GM21529 (cell line): ENCODE data around the gene AKAP4.

Experiments used
- ATAC-seq: cut with Tn5 transposase; IDR thresholded peaks from one replicate; pipeline ENCODE4 v1.9.1; 2021; ENCODE audit not compliant: unreplicated experiment

The AKAP4 gene, protein sequence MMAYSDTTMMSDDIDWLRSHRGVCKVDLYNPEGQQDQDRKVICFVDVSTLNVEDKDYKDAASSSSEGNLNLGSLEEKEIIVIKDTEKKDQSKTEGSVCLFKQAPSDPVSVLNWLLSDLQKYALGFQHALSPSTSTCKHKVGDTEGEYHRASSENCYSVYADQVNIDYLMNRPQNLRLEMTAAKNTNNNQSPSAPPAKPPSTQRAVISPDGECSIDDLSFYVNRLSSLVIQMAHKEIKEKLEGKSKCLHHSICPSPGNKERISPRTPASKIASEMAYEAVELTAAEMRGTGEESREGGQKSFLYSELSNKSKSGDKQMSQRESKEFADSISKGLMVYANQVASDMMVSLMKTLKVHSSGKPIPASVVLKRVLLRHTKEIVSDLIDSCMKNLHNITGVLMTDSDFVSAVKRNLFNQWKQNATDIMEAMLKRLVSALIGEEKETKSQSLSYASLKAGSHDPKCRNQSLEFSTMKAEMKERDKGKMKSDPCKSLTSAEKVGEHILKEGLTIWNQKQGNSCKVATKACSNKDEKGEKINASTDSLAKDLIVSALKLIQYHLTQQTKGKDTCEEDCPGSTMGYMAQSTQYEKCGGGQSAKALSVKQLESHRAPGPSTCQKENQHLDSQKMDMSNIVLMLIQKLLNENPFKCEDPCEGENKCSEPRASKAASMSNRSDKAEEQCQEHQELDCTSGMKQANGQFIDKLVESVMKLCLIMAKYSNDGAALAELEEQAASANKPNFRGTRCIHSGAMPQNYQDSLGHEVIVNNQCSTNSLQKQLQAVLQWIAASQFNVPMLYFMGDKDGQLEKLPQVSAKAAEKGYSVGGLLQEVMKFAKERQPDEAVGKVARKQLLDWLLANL

DNA sequence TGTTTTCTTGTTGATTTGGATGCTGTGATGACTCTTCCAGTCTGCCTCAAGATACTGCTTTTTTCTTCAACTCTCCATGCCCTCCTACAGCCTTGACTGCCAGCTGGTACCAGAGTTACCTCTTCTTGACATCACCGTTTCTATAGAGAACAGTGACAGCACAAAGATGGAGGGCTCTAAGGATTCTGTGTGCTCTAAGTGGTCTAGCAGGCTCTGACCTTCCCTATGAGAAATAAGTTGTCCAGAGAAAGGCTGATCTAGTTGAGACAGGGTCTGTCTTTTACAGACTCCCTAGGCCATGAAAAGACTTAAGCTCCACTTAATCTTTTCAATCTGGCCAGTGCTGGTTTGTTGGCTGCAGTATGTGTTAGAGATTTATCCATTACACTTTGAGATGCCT is at the start of gene AKAP4:
Gene AKAP4, minus strand, starts transcription at position 101 of the 400 bp plus-strand sequence. CDS start 118 bp downstream, outside the sequence.
- no peak for ATAC-seq

DNA sequence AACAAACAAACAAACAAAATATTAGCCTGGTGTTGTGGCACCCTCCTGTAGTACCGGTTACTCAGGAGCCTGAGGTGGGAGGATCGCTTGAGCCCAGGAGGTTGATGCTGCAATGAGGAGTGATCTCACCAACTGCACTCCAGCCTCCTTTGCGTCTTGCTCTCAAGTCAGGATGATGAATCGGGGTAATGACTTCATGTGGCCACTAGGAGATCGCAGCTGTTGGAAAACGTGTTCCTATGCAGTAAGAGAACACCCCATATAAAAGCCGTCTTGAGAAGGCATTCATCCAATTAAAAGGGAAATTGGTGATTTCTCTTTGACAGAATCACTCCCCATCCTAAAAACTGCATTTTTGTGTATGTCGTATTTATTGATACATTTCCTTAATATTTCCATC is 10.7 kb upstream of the AKAP4 start:
- ATAC-seq = peak; percentile 47

DNA sequence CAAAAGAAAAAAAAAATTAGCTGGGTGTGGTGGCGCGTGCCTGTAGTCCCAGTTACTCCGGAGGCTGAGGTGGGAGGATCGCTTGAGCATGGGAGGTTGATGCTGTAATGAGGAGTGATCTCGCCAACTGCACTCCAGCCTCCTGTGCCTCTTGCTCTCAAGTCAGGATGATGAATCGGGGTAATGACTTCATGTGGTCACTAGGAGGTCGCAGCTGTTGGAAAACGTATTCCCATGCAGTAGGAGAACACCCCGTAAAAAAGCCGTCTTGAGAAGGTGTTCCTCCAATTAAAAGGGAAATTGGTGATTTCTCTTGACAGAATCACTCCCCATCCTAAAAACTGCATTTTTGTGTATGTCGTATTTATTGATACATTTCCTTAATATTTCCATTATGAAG is 5.9 kb upstream of the AKAP4 start:
- ATAC-seq = no peak

DNA sequence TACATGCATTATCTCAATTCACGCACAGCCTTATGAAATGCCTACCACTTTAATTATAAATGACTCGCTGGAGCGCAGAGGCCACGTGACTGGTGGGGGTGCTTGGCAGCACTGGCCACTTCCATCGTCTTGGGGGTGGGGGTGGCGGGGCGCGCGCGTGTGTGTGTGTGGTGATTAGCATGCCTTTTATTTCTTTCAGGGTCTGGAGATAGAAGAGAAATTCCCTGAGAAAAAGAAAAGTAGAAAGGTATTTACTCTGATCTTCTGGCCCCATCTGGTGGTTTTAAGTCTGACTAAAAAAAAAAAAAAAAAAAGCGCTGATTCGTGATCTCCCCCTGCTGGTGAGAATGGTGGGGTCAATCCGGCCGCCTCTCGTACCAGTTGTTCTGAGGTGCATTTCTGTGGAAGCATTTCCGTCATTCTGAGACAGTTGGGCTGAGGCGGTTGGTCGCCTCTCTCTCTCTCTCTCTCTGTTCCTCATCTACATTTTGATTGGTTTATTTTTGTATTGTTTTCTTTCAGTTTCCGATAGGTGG is 3.6 kb upstream of the AKAP4 start, which contains the start of gene CCNB3:
Gene CCNB3, plus strand, starts transcription at position 402 of the 536 bp plus-strand sequence. CDS start 80,399 bp downstream, outside the sequence.
- peak; percentile 98 for ATAC-seq

DNA sequence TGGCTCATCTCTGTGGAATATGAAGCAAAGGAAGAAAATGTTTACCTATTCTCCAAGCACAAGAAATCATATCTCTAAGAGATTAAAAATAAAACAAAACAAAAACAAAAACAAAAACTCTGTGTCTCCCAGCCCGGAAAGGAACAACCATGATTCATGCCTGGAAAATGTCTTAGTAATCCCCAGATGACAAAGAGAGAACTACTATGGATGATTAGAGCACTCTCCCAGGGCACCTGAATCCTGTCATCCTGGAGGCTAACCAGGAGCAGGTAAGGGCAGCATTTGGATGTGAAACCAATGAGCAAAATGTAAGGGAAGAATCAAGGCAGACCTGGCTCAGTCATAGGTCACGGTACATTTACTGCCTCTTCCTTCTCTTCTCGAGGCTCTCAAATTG is 1.7 kb upstream of the AKAP4 start:
- ATAC-seq = no peak

DNA sequence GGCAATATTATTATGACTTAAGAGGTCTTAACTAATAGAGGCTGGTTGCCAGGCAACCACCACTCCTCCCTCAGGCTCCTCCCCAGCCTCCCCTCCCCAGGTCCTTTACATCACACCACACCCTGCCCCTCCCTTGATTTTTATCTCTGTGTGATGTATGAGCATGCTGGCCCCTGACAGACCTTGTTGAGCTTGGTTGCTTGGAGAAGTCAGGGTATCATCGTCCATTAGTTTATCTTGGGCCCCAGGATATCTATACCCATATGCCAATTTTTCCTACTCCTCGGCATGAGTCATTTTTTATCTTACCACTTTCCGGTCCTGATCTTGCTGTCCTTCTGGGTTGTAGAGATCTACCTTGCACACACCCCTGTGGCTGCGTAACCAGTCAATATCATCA is 2.5 kb downstream of the AKAP4 start:
- no peak for ATAC-seq

DNA sequence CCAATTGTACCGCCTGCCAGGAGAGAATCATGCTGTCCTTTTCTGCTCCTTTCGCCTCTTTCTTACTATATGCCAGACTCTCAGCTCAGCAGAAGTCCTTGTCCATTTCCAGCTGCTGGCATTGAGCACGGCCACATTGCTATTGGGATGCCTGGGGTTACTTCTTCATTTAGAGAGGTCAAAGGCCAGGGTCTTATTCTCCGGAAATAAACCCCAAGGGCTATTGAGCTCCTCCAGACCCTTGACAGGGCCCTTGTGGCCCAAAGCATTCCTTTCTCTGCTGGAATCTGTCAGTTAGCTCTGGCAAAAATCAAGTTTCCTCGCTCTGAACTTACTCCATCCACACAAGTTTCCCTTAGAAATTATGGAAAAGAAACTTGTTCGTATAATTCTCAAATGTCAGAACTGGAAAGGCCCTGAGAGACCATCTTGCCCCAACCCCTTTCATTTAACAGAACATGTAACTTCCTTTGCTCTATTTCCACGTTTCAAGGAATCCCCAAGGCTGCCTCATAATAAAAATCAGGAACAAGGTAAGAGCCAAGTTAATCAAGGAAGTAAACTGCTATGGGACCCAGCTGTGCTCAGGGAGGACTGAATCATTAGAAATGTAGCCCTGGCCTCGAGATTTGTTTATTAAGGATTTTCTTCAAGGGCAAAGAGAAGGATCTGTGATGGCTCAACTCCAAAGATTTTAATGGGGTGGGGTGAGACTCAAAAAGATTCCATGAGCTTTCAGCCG is 11.8 kb downstream of the AKAP4 start:
- no peak for ATAC-seq

DNA sequence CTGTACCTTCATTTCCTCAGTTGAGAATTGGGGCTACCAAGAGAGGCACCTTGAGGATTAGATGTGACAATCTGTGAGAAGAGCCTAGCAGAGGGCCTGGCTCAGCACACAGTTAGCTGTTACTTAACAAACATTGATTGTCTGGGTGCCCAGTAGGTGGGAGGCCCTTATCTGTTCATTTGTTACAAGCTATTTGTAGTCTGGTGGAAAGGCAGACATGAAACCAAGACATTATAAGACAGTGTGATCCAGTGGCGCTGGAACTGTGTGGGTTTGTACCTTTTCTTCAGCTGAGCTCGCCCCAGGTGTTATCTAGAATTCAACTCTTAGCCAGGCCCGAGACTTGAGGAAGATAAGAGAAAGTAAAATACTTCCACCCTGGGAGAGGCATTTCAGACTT is 16.9 kb downstream of the AKAP4 start:
- no peak for ATAC-seq

DNA sequence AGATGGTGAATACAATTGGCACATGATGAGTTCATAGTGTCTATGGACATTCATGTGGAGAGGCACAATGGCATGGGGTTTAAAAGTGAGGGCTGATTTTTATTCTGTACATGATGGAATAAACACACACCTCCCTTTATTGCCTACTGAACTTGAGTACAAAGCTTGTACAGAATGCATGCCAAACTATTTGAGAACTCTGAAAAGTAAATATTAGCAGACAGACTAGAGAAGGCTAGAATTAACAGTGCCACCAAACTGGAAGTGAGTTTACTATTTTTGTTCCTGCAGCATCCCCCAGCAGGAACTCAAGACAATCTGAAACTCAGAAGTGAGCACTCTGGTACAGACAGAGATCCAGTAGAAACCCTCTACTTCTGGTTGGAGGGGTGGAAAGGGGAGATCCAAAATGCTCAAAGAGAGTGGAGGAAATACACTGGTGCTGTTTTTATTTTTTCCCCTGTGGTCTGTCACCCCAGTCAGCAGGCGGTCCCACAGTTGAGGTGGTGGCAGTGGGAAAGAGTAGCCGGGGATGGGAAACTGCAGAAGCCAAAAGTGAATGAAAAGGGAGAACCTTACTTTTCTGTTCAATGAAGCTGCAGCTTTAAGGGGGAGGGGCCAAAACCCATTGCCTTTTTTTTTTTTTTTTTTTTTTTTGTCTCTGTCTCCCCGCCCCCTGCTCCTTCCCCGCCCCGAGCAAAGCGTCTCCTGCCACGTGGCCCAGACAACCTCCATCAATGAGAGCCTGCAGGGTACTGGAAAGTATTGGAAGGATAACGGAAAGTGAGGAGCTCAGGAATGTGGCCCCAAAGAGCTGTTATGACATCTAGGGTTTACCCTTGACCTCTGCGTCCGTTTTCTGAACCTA is 20.5 kb downstream of the AKAP4 start:
- no peak for ATAC-seq

DNA sequence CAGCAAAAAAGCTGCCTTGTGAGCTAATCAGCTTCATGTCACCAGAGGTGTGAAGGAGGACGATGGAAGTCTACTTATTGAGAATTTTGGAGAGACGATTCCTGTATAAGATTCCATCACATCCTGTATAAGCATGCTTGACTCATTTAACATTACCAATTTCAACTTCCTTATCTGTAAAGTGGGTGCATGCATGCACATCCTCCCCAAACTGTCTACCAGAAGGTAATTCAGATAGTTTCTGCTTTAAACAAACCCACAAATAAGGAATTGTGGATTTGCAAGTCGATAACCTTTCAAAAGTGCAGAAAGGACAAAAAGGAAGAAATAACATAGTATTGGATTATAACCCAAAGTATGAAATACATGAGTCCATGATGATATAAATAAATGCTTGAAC is 31.1 kb downstream of the AKAP4 start:
- no peak for ATAC-seq

DNA sequence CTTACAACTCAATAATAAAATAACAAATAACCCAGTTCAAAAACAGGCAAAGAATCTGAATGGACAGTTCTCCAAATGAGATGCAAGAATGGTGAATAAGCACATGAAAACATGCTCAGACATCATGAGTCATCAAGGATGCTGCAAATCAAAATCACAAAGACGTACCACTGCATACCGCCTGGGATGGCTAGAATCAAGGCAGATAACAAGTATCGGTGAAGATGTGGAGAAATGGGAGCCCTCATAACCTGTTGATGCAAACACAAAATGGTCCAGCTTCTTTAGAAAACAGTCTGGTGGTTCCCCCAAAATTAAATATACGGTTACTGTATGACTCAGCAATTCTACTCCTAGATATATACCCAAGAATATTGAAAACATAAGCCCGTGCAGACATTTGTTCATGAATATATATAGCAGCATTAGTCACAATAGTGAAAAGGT is 32.5 kb downstream of the AKAP4 start:
- ATAC-seq = peak; percentile 66

DNA sequence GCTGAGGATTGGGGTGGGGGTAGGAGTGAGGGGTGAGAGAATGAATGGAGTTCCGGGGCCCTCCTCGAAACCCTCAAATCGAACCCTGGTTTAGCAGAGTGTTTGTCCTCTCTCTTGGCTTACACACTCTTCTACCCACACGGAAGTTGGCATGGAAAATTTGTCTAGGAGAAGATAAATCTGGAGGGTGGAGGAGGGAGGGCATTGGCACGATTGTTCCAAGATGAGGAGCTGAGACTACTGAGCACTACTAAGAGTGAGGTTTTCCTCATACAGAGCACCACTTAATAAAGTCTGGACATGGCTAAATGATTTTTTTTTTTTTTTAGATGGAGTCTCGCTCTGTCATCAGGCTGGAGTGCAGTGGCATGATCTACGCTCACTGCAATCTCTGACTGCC is 33.4 kb downstream of the AKAP4 start:
- no peak for ATAC-seq

DNA sequence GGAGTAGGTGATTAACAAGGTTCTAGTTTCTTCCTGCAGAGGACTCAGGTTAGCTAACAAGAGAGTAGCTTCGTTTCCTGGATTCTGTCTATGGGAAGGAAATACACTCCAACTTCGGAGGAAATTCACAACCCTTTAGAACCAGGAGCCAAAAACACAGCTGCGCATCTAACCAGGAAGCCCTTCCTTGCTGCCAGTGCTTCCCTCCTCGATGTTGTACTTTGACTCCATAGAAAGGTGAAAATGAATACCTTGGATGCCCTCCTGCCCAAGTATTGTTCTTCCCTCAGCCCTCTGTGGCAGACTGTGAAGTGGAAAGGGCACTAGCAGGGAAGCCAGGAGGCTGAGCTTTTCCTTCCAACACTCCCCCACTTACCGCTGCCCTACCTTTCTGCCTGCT is 35.1 kb downstream of the AKAP4 start:
- no peak for ATAC-seq

DNA sequence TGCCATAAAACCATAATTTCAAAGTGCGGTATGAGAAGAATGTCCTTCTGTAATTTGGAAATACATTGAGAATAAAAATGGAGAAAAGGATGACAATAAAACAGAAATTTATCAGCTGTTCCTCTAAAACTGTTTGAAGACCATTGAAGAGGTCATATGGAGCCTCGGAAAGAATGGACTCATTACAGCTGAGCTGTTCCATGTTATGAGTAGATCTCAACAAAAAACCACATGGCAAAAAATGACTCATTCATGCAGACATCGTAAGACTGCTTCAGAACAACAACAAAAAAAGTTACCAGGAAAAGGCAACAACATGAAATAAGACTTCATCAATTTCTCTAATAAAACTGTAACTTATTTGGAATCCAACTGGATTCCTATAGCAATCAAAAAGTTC is 39.7 kb downstream of the AKAP4 start:
- no peak for ATAC-seq

DNA sequence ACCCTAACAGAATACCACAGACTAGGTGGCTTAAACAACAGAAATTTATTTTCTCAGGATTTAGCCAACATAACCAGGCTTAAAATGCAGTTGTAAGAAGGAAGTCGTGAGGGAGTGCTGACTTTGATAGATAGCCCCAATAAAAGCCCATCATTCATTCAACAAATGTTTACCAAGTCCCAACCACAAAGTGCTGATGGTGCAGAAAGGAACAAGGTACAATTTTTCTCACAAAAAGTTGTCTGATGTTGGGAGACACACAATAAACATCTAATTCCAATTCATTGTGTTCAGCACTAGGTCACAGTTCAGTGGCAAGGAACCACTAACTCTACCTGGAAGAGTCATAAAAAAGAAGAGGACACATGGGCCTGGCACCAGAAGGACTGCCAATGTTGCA is 42.2 kb downstream of the AKAP4 start:
- no peak for ATAC-seq

DNA sequence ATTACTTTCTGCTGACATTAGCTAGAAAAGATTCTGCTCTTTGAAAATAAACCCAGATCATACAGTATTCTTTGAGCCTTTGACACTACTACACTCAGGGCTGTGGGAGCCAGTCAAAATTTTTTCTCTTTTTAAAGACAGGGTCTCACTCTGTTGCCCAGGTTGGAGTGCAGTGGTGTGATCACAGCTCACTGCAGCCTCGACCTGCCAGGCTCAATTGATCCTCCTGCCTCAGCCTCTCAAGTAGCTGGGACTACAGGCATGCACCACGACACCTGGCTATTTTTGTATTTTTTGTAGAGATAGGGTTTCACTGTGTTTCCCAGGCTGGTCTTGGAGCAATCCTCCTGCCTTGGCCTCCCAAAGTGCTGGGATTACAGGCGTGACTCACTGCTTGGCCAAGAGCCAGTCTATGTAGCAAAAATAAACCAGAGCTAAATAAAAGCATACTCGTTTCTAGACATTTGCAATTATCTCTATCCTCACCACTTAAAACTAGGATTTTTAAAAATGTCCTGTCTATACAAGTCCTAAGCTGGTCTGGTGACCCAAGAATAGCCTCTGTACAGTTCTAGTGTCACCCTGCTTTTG is 43.2 kb downstream of the AKAP4 start:
- no peak for ATAC-seq

DNA sequence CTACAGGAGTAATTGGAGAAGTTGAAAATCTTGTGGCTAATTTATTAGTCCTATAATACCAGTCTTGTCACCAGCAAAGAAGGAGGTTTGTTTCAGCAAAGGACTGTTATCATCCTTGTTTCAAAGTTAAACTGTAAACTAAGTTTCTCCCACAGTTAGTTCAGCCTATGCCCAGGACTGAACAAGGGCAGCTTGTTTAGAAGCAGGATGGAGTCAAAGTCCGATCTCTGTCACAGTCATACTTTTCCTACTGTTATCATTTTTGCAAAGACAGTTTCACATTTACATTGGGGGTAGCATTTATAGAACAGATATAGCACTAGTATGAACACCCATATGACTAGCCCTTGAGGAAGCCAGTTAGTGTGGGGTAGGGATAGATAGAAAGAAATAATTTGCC is 46.4 kb downstream of the AKAP4 start:
- ATAC-seq = no peak

DNA sequence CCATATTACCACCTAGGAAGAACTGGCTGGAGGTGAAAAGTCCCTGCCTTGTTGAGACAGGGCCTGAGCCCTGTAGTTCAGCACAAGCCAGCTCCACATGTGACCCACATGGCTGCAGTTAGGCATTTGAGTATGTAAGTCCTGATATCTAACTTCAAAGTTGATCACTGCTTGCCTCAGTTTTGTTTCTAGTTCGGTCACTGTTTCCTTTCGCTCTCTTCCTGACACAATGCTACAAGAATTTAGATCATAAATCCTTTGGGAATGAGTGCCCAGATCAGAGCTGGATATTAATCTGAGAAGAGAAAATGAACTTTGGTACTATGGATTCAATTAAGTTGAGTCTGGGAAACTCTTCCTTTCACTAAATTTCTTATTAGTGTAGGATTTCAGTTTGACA is 48.4 kb downstream of the AKAP4 start:
- no peak for ATAC-seq

DNA sequence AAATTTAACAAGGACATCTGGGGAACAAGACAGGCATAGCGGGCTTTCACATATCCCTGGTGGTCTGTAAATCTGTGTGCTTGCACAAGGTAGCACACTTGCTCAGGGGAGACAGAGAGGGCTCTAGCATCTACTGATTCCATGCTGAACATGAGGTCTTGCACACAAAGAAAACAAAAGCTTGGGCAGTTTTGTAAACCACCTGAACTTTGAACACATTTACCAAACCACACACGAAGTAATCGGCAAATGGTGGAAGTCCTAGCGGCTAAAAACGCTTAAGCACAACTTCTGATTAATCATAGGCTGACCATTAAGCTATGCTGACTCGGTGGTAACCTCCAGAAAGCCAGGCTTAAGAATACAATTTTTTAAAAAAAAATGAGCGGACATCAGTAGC is 52.8 kb downstream of the AKAP4 start:
- ATAC-seq = no peak
